Liver (tissue), 9 donors: ENCODE results near the gene KAZN. TPM values are rescaled to one million over a fixed set of nuclear protein-coding genes. Genes with fewer than 3 reads are reported as not detected.

Source experiments
- DNase-seq: peaks from one replicate; pipeline ENCODE4 v3.0.0-alpha.2; 2017; ENCODE audit warnings: low spot score
- H3K27ac ChIP-seq, 2 donors: one replicate each; pipeline ENCODE4 v1.7.0; 2013; ENCODE audit warnings: inconsistent platforms in 2 of 2, low read length in 2 of 2, control low read depth in 1 of 2, low read depth in 1 of 2, mild to moderate bottlenecking in 1 of 2
- H3K27me3 ChIP-seq, 4 donors: one replicate each; pipeline versions ENCODE4 v1.6.1 to v1.7.0; 2013; ENCODE audit warnings: low read length in 3 of 4, inconsistent platforms in 1 of 4, mild to moderate bottlenecking in 1 of 4, moderate library complexity in 1 of 4; ENCODE audit not compliant: control insufficient read depth in 4 of 4, insufficient read depth in 4 of 4
- H3K36me3 ChIP-seq, 4 donors: one replicate each; pipeline versions ENCODE4 v1.6.1 to v1.7.0; 2013; ENCODE audit warnings: low read length in 3 of 4, mild to moderate bottlenecking in 3 of 4, low read depth in 1 of 4, moderate library complexity in 1 of 4; ENCODE audit not compliant: control insufficient read depth in 4 of 4, insufficient read depth in 3 of 4
- H3K4me1 ChIP-seq, 4 donors: one replicate each; pipeline versions ENCODE4 v1.6.1 to v1.7.0; 2013; ENCODE audit warnings: low read length in 3 of 4, mild to moderate bottlenecking in 3 of 4, moderate library complexity in 1 of 4; ENCODE audit not compliant: control insufficient read depth in 4 of 4, insufficient read depth in 4 of 4
- H3K4me3 ChIP-seq, 3 donors: one replicate each; pipeline versions ENCODE4 v1.6.1 to v1.7.0; 2013; ENCODE audit warnings: low read length in 3 of 3, control low read depth in 1 of 3, low read depth in 1 of 3, mild to moderate bottlenecking in 1 of 3
- H3K9ac ChIP-seq, 2 donors: one replicate each; pipeline ENCODE4 v1.7.0; 2013; ENCODE audit warnings: low read length in 2 of 2, mild to moderate bottlenecking in 2 of 2, moderate library complexity in 2 of 2, control low read depth in 1 of 2, low read depth in 1 of 2
- H3K9me3 ChIP-seq, 4 donors: one replicate each; pipeline versions ENCODE4 v1.6.1 to v1.7.0; 2013; ENCODE audit warnings: low read length in 3 of 4; ENCODE audit not compliant: control insufficient read depth in 4 of 4
- ATF3 ChIP-seq: IDR thresholded peaks from 2 replicates; pipeline ENCODE4 v1.6.1; 2016; ENCODE audit warnings: antibody characterized with exemption
- CTCF ChIP-seq: fragments of 150-350 bp; IDR thresholded peaks from 2 replicates; pipeline ENCODE4 v1.5.1; 2017; ENCODE audit warnings: improper control_type of control experiment, low read depth, low read length; ENCODE audit not compliant: missing input control
- EGR1 ChIP-seq, 2 donors: IDR thresholded peaks; 2 replicates each; pipeline ENCODE4 v1.6.1; 2016 to 2018; ENCODE audit warnings: antibody characterized with exemption in 2 of 2, low read depth in 2 of 2
- FOXA1 ChIP-seq: IDR thresholded peaks from 2 replicates; pipeline ENCODE4 v1.6.1; 2016; ENCODE audit warnings: antibody characterized with exemption
- FOXA2 ChIP-seq: IDR thresholded peaks from 2 replicates; pipeline ENCODE4 v1.6.1; 2016; ENCODE audit warnings: antibody characterized with exemption
- HNF4A ChIP-seq, 2 donors: conservative IDR thresholded peaks; 2 replicates each; pipeline ENCODE4 v1.6.1; 2016; ENCODE audit warnings: antibody characterized with exemption in 2 of 2, mild to moderate bottlenecking in 2 of 2
- HNF4G ChIP-seq: IDR thresholded peaks from 2 replicates; pipeline ENCODE4 v1.6.1; 2016; ENCODE audit warnings: antibody characterized with exemption
- JUND ChIP-seq, 2 donors: IDR thresholded peaks; 2 replicates each; pipeline ENCODE4 v1.6.1; 2016; ENCODE audit warnings: antibody characterized with exemption in 2 of 2
- MAX ChIP-seq: IDR thresholded peaks from 2 replicates; pipeline ENCODE4 v1.6.1; 2016; ENCODE audit warnings: antibody characterized with exemption
- NR2F2 ChIP-seq: IDR thresholded peaks from 2 replicates; pipeline ENCODE4 v1.6.1; 2016; ENCODE audit warnings: antibody characterized with exemption
- RAD21 ChIP-seq, 2 donors: IDR thresholded peaks; 2 replicates each; pipeline ENCODE4 v1.6.1; 2016; ENCODE audit warnings: antibody characterized with exemption in 2 of 2, mild to moderate bottlenecking in 2 of 2
- REST ChIP-seq: IDR thresholded peaks from 2 replicates; pipeline ENCODE4 v1.6.1; 2016; ENCODE audit warnings: antibody characterized with exemption, mild to moderate bottlenecking
- RXRA ChIP-seq, 2 donors: IDR thresholded peaks; 2 replicates each; pipeline ENCODE4 v1.6.1; 2017 to 2018; ENCODE audit warnings: antibody characterized with exemption in 2 of 2, mild to moderate bottlenecking in 1 of 2
- SP1 ChIP-seq: IDR thresholded peaks from 2 replicates; pipeline ENCODE4 v1.6.1; 2018; ENCODE audit warnings: antibody characterized with exemption, mild to moderate bottlenecking
- TAF1 ChIP-seq: conservative IDR thresholded peaks from 2 replicates; pipeline ENCODE4 v1.6.1; 2016; ENCODE audit warnings: antibody characterized with exemption, mild to moderate bottlenecking
- YY1 ChIP-seq: IDR thresholded peaks from 2 replicates; pipeline ENCODE4 v1.6.1; 2016; ENCODE audit warnings: antibody characterized with exemption, mild to moderate bottlenecking
- ZBTB33 ChIP-seq: IDR thresholded peaks from 2 replicates; pipeline ENCODE4 v1.6.1; 2016; ENCODE audit warnings: antibody characterized with exemption
- WGBS: extraction: QIAGEN DNeasy Blood & Tissue Kit; methylation state at CpG from one replicate; pipeline ENCODE4 v1.1.7; 2013; 5-methylcytosine and 5-hydroxymethylcytosine counted together
- polyA plus RNA-seq, 2 donors: library from polyadenylated mRNA; stranded (reverse) in 1 of 2; unstranded in 1 of 2; fragments of 200-250 nt in 1 of 2; fragments of >200 nt in 1 of 2; fragmentation: Nextera tagmentation in 1 of 2; extraction: Ambion mirVana in 1 of 2; gene quantifications; one replicate each; pipeline versions ENCODE4 v1.2.1 to v1.2.3, GENCODE V29; 2013 to 2015
- total RNA-seq, 2 donors: library from RNA; depleted of rRNA; stranded (reverse); fragments of >200 nt; gene quantifications; one replicate each; pipeline ENCODE4 v1.2.3, GENCODE V29; 2014
- donor health status: healthy.
- donor health status: healthy.
- donor health status: healthy.
- donor health status: healthy.
- donor health status: healthy.

KAZN gene
- total and polyA plus RNA-seq, 4 donors, result 1.9 to 6.9 (median 2.4) TPM

- H3K27me3 ChIP-seq, result peaks cover 0 to 2% (median 0%) of the 10 kb centered on the region in 4 donors
- H3K36me3 ChIP-seq, result no peaks in the 10 kb centered on the region
- WGBS, result 79% methylated on average over 8 of the region's 9 CpGs
- no peak overlapping the region for H3K4me3 ChIP-seq
- no peaks in the 10 kb centered on the region for H3K9me3 ChIP-seq
- H3K27ac ChIP-seq, result no peak overlapping the region
- no peaks in the 10 kb centered on the region for H3K4me1 ChIP-seq
- no peak for DNase-seq
- TF ChIP-seq NR2F2 (no peak), YY1 (no peak), ZBTB33 (no peak), TAF1 (no peak), ATF3 (no peak), SP1 (no peak), RAD21 (IDR thresholded peaks at IDR 0.05) (no peak), HNF4G (no peak), RXRA (IDR thresholded peaks at IDR 0.05) (no peak), FOXA2 (no peak), EGR1 (IDR thresholded peaks at IDR 0.05; ENCODE audit: low read depth in 2 of 2) (no peak), MAX (no peak), FOXA1 (no peak), JUND (IDR thresholded peaks at IDR 0.05) (no peak), CTCF (no peak), REST (no peak), HNF4A (conservative IDR thresholded peaks at IDR 0.05) (no peak)
- no peak overlapping the region for H3K9ac ChIP-seq
Measured at GRCh38 chr1:15039017-15039648, 440.6 kb downstream of the KAZN start.
